ENCODE results near the gene SMAD7. TPM values are rescaled to one million over a fixed set of nuclear protein-coding genes. Genes with fewer than 3 reads are reported as not detected.

Gene SMAD7
- total and polyA plus RNA-seq, 2 experiments from 2014 or later = 11.8 to 29.8 TPM

DNA sequence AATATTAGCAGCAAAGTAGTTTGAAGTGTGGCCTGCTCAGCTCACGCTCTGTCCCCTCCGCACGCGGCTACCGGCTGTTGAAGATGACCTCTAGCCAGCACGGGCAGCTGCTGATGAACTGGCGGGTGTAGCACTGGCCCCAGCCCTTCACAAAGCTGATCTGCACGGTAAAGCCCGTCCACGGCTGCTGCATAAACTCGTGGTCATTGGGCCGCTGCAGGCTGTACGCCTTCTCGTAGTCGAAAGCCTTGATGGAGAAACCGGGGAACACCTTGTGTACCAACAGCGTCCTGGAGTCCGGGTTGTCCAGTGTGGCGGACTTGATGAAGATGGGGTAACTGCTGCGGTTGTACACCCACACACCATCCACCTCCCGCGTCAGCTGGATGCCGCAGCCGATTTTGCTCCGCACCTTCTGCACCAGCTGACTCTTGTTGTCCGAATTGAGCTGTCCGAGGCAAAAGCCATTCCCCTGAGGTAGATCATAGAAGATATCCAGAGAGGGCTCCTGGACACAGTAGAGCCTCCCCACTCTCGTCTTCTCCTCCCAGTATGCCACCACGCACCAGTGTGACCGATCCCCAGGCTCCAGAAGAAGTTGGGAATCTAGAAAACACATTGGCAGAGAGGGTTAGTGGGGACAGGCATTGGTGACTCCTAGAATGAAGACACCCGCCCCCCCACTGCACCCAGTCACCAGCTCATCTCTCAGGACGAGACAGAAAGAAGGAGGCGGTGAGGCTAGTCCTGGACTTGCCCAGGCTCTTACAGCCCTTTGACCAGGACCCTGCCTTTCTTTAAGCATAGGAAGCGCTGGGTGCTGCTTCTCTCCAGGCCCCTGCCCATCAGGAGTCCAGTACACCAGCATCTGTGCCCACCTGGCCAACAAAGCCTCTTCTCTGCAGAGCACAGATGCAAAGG lies 29.2 kb downstream of the SMAD7 start (continued):
- TF ChIP-seq, protein P1, sequence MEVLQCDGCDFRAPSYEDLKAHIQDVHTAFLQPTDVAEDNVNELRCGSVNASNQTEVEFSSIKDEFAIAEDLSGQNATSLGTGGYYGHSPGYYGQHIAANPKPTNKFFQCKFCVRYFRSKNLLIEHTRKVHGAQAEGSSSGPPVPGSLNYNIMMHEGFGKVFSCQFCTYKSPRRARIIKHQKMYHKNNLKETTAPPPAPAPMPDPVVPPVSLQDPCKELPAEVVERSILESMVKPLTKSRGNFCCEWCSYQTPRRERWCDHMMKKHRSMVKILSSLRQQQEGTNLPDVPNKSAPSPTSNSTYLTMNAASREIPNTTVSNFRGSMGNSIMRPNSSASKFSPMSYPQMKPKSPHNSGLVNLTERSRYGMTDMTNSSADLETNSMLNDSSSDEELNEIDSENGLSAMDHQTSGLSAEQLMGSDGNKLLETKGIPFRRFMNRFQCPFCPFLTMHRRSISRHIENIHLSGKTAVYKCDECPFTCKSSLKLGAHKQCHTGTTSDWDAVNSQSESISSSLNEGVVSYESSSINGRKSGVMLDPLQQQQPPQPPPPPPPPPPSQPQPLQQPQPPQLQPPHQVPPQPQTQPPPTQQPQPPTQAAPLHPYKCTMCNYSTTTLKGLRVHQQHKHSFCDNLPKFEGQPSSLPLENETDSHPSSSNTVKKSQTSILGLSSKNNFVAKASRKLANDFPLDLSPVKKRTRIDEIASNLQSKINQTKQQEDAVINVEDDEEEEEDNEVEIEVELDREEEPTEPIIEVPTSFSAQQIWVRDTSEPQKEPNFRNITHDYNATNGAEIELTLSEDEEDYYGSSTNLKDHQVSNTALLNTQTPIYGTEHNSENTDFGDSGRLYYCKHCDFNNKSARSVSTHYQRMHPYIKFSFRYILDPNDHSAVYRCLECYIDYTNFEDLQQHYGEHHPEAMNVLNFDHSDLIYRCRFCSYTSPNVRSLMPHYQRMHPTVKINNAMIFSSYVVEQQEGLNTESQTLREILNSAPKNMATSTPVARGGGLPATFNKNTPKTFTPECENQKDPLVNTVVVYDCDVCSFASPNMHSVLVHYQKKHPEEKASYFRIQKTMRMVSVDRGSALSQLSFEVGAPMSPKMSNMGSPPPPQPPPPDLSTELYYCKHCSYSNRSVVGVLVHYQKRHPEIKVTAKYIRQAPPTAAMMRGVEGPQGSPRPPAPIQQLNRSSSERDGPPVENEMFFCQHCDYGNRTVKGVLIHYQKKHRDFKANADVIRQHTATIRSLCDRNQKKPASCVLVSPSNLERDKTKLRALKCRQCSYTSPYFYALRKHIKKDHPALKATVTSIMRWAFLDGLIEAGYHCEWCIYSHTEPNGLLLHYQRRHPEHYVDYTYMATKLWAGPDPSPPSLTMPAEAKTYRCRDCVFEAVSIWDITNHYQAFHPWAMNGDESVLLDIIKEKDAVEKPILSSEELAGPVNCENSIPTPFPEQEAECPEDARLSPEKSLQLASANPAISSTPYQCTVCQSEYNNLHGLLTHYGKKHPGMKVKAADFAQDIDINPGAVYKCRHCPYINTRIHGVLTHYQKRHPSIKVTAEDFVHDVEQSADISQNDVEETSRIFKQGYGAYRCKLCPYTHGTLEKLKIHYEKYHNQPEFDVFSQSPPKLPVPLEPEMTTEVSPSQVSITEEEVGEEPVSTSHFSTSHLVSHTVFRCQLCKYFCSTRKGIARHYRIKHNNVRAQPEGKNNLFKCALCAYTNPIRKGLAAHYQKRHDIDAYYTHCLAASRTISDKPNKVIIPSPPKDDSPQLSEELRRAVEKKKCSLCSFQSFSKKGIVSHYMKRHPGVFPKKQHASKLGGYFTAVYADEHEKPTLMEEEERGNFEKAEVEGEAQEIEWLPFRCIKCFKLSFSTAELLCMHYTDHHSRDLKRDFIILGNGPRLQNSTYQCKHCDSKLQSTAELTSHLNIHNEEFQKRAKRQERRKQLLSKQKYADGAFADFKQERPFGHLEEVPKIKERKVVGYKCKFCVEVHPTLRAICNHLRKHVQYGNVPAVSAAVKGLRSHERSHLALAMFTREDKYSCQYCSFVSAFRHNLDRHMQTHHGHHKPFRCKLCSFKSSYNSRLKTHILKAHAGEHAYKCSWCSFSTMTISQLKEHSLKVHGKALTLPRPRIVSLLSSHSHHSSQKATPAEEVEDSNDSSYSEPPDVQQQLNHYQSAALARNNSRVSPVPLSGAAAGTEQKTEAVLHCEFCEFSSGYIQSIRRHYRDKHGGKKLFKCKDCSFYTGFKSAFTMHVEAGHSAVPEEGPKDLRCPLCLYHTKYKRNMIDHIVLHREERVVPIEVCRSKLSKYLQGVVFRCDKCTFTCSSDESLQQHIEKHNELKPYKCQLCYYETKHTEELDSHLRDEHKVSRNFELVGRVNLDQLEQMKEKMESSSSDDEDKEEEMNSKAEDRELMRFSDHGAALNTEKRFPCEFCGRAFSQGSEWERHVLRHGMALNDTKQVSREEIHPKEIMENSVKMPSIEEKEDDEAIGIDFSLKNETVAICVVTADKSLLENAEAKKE (CRISPR knock-in tag; IDR thresholded peaks at IDR 0.05) = no peak
- TF ChIP-seq CREB1 (CRISPR knock-in tag; IDR thresholded peaks at IDR 0.05; ENCODE audit: low read depth) (no peak), NANOG (IDR thresholded peaks at IDR 0.05; ENCODE audit: borderline replicate concordance) (no peak), ZNF114 (CRISPR knock-in tag; IDR thresholded peaks at IDR 0.05) (no peak), ZNF331 (CRISPR knock-in tag; IDR thresholded peaks at IDR 0.05; ENCODE audit: low read depth) (no peak)
- TF ChIP-seq, protein P2, sequence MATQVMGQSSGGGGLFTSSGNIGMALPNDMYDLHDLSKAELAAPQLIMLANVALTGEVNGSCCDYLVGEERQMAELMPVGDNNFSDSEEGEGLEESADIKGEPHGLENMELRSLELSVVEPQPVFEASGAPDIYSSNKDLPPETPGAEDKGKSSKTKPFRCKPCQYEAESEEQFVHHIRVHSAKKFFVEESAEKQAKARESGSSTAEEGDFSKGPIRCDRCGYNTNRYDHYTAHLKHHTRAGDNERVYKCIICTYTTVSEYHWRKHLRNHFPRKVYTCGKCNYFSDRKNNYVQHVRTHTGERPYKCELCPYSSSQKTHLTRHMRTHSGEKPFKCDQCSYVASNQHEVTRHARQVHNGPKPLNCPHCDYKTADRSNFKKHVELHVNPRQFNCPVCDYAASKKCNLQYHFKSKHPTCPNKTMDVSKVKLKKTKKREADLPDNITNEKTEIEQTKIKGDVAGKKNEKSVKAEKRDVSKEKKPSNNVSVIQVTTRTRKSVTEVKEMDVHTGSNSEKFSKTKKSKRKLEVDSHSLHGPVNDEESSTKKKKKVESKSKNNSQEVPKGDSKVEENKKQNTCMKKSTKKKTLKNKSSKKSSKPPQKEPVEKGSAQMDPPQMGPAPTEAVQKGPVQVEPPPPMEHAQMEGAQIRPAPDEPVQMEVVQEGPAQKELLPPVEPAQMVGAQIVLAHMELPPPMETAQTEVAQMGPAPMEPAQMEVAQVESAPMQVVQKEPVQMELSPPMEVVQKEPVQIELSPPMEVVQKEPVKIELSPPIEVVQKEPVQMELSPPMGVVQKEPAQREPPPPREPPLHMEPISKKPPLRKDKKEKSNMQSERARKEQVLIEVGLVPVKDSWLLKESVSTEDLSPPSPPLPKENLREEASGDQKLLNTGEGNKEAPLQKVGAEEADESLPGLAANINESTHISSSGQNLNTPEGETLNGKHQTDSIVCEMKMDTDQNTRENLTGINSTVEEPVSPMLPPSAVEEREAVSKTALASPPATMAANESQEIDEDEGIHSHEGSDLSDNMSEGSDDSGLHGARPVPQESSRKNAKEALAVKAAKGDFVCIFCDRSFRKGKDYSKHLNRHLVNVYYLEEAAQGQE (IDR thresholded peaks at IDR 0.05; ENCODE audit: unreplicated experiment) = no peak
- TF ChIP-seq, protein P3, sequence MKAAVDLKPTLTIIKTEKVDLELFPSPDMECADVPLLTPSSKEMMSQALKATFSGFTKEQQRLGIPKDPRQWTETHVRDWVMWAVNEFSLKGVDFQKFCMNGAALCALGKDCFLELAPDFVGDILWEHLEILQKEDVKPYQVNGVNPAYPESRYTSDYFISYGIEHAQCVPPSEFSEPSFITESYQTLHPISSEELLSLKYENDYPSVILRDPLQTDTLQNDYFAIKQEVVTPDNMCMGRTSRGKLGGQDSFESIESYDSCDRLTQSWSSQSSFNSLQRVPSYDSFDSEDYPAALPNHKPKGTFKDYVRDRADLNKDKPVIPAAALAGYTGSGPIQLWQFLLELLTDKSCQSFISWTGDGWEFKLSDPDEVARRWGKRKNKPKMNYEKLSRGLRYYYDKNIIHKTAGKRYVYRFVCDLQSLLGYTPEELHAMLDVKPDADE (IDR thresholded peaks at IDR 0.05) = no peak
- TF ChIP-seq, protein P4, sequence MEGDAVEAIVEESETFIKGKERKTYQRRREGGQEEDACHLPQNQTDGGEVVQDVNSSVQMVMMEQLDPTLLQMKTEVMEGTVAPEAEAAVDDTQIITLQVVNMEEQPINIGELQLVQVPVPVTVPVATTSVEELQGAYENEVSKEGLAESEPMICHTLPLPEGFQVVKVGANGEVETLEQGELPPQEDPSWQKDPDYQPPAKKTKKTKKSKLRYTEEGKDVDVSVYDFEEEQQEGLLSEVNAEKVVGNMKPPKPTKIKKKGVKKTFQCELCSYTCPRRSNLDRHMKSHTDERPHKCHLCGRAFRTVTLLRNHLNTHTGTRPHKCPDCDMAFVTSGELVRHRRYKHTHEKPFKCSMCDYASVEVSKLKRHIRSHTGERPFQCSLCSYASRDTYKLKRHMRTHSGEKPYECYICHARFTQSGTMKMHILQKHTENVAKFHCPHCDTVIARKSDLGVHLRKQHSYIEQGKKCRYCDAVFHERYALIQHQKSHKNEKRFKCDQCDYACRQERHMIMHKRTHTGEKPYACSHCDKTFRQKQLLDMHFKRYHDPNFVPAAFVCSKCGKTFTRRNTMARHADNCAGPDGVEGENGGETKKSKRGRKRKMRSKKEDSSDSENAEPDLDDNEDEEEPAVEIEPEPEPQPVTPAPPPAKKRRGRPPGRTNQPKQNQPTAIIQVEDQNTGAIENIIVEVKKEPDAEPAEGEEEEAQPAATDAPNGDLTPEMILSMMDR (conservative IDR thresholded peaks at IDR 0.05; ENCODE audit: low read depth in 2 of 2) = no peak
